ENCODE results near the gene LZTS2. TPM values are rescaled to one million over a fixed set of nuclear protein-coding genes. Genes with fewer than 3 reads are reported as not detected.

LZTS2 gene
- total RNA-seq, 1 donor from 2014 or later, result 56.7 TPM

GRCh38 chr10:101021692-101022251 is 22.2 kb downstream of the LZTS2 start:
- Mint-ChIP-seq H3K4me3 (ENCODE audit: unreplicated experiment) (no peak overlapping the region), H3K36me3 (ENCODE audit: unreplicated experiment) (no peaks in the 10 kb centered on the region), H3K4me1 (ENCODE audit: low read depth, unreplicated experiment) (peaks cover 6% of the 10 kb centered on the region), H3K27me3 (ENCODE audit: unreplicated experiment) (peaks cover 8% of the 10 kb centered on the region), H3K27ac (ENCODE audit: unreplicated experiment) (no peak overlapping the region), H3K9me3 (ENCODE audit: unreplicated experiment) (peaks cover 6% of the 10 kb centered on the region)
- no peak for TF ChIP-seq CTCF (IDR thresholded peaks at IDR 0.05; ENCODE audit: partially characterized antibody, unreplicated experiment)
- DNase-seq, result no peak

DNA sequence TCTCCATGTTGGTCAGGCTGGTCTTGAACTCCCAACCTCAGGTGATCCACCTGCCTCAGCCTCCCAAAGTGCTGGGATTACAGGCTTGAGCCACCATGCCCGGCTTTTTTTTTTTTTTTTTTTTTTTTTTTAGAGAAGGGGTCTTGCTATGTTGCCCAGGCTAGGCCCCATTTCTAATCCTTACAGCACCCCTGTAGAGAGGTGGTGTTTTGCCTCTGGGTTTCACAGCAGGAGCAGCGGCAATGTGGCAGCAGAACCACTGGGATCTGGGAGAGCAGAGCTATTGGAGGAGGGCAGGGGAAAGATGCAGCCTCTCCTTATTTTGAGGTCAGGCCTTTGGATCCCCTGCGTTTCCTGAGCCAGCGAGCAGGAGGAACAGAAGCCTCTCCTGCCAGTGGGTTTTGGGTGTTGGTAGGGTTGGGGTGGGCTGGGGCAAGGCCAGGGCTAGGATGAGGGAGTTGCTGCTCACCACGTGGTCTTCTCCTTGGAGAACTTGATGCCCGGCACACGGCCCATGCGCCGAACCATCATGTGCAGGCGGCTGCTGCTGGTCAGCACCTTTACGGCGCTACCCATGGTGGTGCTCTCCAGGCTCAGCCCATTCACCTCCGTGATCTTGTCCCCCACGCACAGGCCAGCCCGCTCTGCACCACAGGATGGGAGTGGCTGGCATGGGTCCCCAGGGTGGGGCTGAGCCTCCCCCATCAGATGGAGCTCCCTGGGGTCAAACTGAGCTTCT is 23.5 kb downstream of the LZTS2 start:
- no peak overlapping the region for H3K4me3 Mint-ChIP-seq (ENCODE audit: unreplicated experiment)

GRCh38 chr10:101027106-101027720 is 27.6 kb downstream of the LZTS2 start:
- Mint-ChIP-seq H3K36me3 (ENCODE audit: unreplicated experiment) (peaks cover 6% of the 10 kb centered on the region), H3K4me1 (ENCODE audit: low read depth, unreplicated experiment) (peaks cover 26% of the 10 kb centered on the region), H3K27ac (ENCODE audit: unreplicated experiment) (no peak overlapping the region), H3K9me3 (ENCODE audit: unreplicated experiment) (peaks cover 2% of the 10 kb centered on the region), H3K4me3 (ENCODE audit: unreplicated experiment) (no peak overlapping the region), H3K27me3 (ENCODE audit: unreplicated experiment) (peaks cover 11% of the 10 kb centered on the region)
- no peak for TF ChIP-seq CTCF (IDR thresholded peaks at IDR 0.05; ENCODE audit: partially characterized antibody, unreplicated experiment)
- no peak for DNase-seq

More for the DNA sequence above, 23.5 kb downstream of the LZTS2 start:
- peaks cover 13% of the 10 kb centered on the region for H3K4me1 Mint-ChIP-seq (ENCODE audit: low read depth, unreplicated experiment)
- peaks cover 6% of the 10 kb centered on the region for H3K36me3 Mint-ChIP-seq (ENCODE audit: unreplicated experiment)
- TF ChIP-seq CTCF (IDR thresholded peaks at IDR 0.05; ENCODE audit: partially characterized antibody, unreplicated experiment), result no peak
- DNase-seq, result no peak
- no peak overlapping the region for H3K27ac Mint-ChIP-seq (ENCODE audit: unreplicated experiment)
- H3K27me3 Mint-ChIP-seq (ENCODE audit: unreplicated experiment), result peaks cover 8% of the 10 kb centered on the region
- H3K9me3 Mint-ChIP-seq (ENCODE audit: unreplicated experiment), result peaks cover 4% of the 10 kb centered on the region

GRCh38 chr10:101028446-101029337 is 29.1 kb downstream of the LZTS2 start:
- Mint-ChIP-seq H3K36me3 (ENCODE audit: unreplicated experiment) (peaks cover 6% of the 10 kb centered on the region), H3K4me1 (ENCODE audit: low read depth, unreplicated experiment) (peaks cover 38% of the 10 kb centered on the region), H3K27ac (ENCODE audit: unreplicated experiment) (peak overlapping the region; percentile 81), H3K27me3 (ENCODE audit: unreplicated experiment) (peaks cover 17% of the 10 kb centered on the region), H3K9me3 (ENCODE audit: unreplicated experiment) (peaks cover 5% of the 10 kb centered on the region), H3K4me3 (ENCODE audit: unreplicated experiment) (peak overlapping the region; percentile 69)
- no peak for TF ChIP-seq CTCF (IDR thresholded peaks at IDR 0.05; ENCODE audit: partially characterized antibody, unreplicated experiment)
- no peak for DNase-seq

Data from glutamatergic neuron (in vitro differentiated cells).